Measurements from ENCODE around the gene KLRG1. TPM values are rescaled to one million over a fixed set of nuclear protein-coding genes. Genes with fewer than 3 reads are reported as not detected.

KLRG1 gene
- total RNA-seq, 3 donors from 2014 or later: 2.0 to 3.9 (median 3.8) TPM

DNA sequence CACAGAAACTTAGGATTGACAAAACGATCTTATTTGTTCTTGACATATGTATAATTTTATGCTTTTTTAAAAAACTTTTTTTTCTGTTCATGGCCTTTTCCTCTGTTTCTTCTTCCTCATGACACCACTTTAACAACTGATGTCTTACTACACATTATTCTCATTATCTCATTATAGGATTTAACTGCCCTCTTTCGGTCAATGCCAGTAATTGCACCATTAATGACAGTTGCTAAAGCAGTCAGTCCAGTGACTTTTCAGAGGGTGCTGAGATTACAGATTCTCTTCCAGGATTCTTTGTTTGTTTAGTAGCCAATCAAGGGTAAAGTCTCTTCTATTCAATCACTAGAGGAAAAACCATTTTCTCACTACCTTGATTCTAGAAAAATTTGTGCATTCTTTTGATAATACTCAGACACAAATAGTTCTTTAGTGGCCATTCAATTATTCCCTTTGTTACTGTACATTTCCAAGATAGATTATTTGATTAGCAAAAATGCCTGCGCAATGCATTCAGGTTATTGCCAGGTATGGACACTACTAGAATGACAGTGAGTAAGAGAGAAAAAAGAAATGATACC lies 50.1 kb downstream of the KLRG1 start:
- Histone ChIP-seq H3K4me1 (no peaks in the 10 kb centered on the region), H3K27me3 (no peaks in the 10 kb centered on the region), H3K4me3 (no peak overlapping the region), H3K9me3 (no peaks in the 10 kb centered on the region), H3K27ac (no peak overlapping the region), H3K36me3 (no peaks in the 10 kb centered on the region)
- TF ChIP-seq CTCF (IDR thresholded peaks at IDR 0.05) (peak; percentile 72 to 76 (median 75)), POLR2AphosphoS5 (IDR thresholded peaks at IDR 0.05) (no peak)
- intact Hi-C loops (cut with DNase I; ENCODE audit: low total_unique reads): no loop called here
- no peak for DNase-seq (ENCODE audit: low spot score in 2 of 2)

GRCh38 chr12:9040484-9041186 lies 51.3 kb downstream of the KLRG1 start:
- no peaks in the 10 kb centered on the region for H3K27me3 ChIP-seq
- no peak overlapping the region for H3K27ac ChIP-seq
- no peak for TF ChIP-seq POLR2A (IDR thresholded peaks at IDR 0.05)
- no peak for TF ChIP-seq POLR2AphosphoS5 (IDR thresholded peaks at IDR 0.05)
- TF ChIP-seq CTCF (IDR thresholded peaks at IDR 0.05): no peak
- intact Hi-C loops (cut with DNase I; ENCODE audit: low total_unique reads): no loop called here
- H3K36me3 ChIP-seq: no peaks in the 10 kb centered on the region
- no peak overlapping the region for H3K4me3 ChIP-seq
- no peaks in the 10 kb centered on the region for H3K9me3 ChIP-seq
- no peak for DNase-seq (ENCODE audit: low spot score in 2 of 2)
- no peaks in the 10 kb centered on the region for H3K4me1 ChIP-seq

DNA sequence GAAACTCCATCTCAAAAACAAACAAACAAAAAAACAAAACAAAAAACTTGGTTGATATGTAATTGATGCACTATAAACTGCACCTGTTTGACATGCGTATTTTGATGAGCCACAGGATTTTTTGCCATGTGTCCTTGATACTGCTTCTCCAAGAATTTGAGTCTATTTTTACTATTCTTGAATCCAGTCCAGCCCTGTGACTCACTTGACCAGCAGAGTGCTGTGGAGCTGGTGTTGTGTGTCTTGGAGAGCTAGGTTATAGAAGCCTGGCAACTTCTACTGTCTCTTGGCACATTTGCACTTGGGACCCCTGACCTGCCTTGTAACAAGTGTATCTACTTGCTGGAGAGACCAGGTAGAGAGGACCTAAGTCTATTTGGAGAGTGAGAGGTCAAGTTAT lies 52.0 kb downstream of the KLRG1 start:
- H3K9me3 ChIP-seq: no peaks in the 10 kb centered on the region
- no peaks in the 10 kb centered on the region for H3K27me3 ChIP-seq
- H3K36me3 ChIP-seq: no peaks in the 10 kb centered on the region
- TF ChIP-seq POLR2A (IDR thresholded peaks at IDR 0.05): no peak
- no peak for TF ChIP-seq CTCF (IDR thresholded peaks at IDR 0.05)
- TF ChIP-seq POLR2AphosphoS5 (IDR thresholded peaks at IDR 0.05): no peak
- no peak for DNase-seq (ENCODE audit: low spot score in 2 of 2)
- H3K4me1 ChIP-seq: no peaks in the 10 kb centered on the region
- no peak overlapping the region for H3K4me3 ChIP-seq
- no peak overlapping the region for H3K27ac ChIP-seq
- intact Hi-C loops (cut with DNase I; ENCODE audit: low total_unique reads): no loop called here

DNA sequence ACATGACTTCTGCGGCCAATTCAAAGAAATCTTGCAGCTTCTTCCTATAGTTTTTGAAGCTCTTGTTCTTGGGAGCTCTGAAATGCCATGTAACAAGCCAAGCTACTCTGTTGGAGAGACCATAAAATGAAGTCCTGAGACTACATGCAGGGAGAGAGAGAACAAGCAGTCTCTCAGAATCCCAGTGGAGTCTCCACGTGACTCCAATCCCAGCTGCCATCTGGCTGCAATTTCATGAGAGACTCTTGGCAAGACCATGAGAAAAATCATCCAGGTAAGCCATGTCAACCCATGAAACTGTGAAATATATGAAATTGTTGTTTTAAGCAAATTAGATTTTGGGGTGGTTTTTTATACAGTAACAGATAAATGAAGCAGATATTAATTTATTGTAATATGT lies 54.4 kb downstream of the KLRG1 start:
- TF ChIP-seq CTCF (IDR thresholded peaks at IDR 0.05): no peak
- no peak for TF ChIP-seq POLR2AphosphoS5 (IDR thresholded peaks at IDR 0.05)
- no peak for TF ChIP-seq POLR2A (IDR thresholded peaks at IDR 0.05)
- Histone ChIP-seq H3K36me3 (no peaks in the 10 kb centered on the region), H3K27me3 (no peaks in the 10 kb centered on the region), H3K4me1 (no peaks in the 10 kb centered on the region), H3K27ac (no peak overlapping the region), H3K4me3 (no peak overlapping the region), H3K9me3 (no peaks in the 10 kb centered on the region)
- intact Hi-C loops (cut with DNase I; ENCODE audit: low total_unique reads): no loop called here
- DNase-seq (ENCODE audit: low spot score in 2 of 2): no peak

GRCh38 chr12:9047105-9047504 lies 57.8 kb downstream of the KLRG1 start:
- Histone ChIP-seq H3K4me1 (no peaks in the 10 kb centered on the region), H3K9me3 (no peaks in the 10 kb centered on the region), H3K4me3 (no peak overlapping the region), H3K27me3 (no peaks in the 10 kb centered on the region), H3K36me3 (no peaks in the 10 kb centered on the region), H3K27ac (no peak overlapping the region)
- TF ChIP-seq CTCF (IDR thresholded peaks at IDR 0.05): no peak
- no peak for TF ChIP-seq POLR2A (IDR thresholded peaks at IDR 0.05)
- no peak for TF ChIP-seq POLR2AphosphoS5 (IDR thresholded peaks at IDR 0.05)
- intact Hi-C loops (cut with DNase I; ENCODE audit: low total_unique reads): no loop called here
- no peak for DNase-seq (ENCODE audit: low spot score in 2 of 2)
